ENCODE results near the gene NFRKB. TPM values are rescaled to one million over a fixed set of nuclear protein-coding genes. Genes with fewer than 3 reads are reported as not detected.
A peak's percentile ranks its signal among the peaks of the same experiment; 100 is the strongest.

Gene NFRKB
- total RNA-seq, 2 experiments from 2014 or later = 35.2 to 36.6 TPM

DNA sequence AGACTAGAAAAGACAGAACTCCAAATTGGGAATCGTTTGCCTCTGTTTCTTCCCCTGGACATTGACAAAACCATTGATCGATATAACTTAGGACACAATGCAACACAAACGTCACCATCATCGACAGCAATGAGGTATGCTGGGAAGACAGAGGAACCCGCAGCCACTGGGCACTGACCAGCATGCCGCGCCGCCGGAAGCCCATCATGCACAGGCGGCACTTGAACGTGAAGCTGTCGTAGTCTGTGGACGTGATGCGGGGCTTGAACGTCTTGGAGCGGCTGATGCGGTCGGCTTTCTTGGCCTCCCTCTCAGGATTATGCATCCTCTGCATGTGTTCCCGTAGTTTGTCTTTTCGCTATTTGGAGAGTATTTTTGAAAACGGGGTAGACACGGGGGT, 23.0 kb upstream of the NFRKB start:
- H3K4me3 Mint-ChIP-seq = no peak overlapping the region
- peaks cover 5% of the 10 kb centered on the region for H3K4me1 Mint-ChIP-seq (ENCODE audit: low read depth)
- ChIA-PET CTCF (no interaction called here), POLR2A (no interaction called here)
- no peaks in the 10 kb centered on the region for H3K27me3 Mint-ChIP-seq
- no peak for ATAC-seq
- DNase-seq = no peak
- intact Hi-C loops (cut with micrococcal nuclease) = no loop called here
- H3K36me3 Mint-ChIP-seq (ENCODE audit: low read depth) = peaks cover 13% of the 10 kb centered on the region
- TF ChIP-seq, protein P1, sequence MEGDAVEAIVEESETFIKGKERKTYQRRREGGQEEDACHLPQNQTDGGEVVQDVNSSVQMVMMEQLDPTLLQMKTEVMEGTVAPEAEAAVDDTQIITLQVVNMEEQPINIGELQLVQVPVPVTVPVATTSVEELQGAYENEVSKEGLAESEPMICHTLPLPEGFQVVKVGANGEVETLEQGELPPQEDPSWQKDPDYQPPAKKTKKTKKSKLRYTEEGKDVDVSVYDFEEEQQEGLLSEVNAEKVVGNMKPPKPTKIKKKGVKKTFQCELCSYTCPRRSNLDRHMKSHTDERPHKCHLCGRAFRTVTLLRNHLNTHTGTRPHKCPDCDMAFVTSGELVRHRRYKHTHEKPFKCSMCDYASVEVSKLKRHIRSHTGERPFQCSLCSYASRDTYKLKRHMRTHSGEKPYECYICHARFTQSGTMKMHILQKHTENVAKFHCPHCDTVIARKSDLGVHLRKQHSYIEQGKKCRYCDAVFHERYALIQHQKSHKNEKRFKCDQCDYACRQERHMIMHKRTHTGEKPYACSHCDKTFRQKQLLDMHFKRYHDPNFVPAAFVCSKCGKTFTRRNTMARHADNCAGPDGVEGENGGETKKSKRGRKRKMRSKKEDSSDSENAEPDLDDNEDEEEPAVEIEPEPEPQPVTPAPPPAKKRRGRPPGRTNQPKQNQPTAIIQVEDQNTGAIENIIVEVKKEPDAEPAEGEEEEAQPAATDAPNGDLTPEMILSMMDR (IDR thresholded peaks at IDR 0.05) = no peak
- H3K9me3 Mint-ChIP-seq = no peaks in the 10 kb centered on the region
- no peak overlapping the region for H3K27ac Mint-ChIP-seq

DNA sequence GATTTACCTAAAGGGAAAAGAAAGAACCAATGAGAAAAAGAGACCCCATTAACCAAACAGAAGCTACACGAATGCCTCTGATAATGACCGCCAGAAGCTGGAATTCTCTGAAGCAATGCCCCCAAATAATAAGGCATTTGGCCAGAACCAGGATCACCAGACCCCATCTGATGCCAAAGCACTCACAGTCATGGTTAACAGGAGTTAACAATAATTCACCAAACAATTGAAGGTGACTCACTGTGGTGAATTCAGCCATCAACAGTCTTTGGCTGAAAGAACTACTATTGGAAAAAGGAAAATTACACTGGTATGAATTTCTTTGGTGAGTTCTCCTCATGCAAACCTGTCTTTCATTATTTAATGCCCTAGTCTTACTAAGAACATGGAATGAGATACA, 21.9 kb upstream of the NFRKB start:
- intact Hi-C loops (cut with micrococcal nuclease) = no loop called here
- POLR2A ChIA-PET = no interaction called here
- DNase-seq (no peak), ATAC-seq (no peak)
- Mint-ChIP-seq H3K27ac (no peak overlapping the region), H3K4me3 (no peak overlapping the region), H3K4me1 (ENCODE audit: low read depth) (peaks cover 4% of the 10 kb centered on the region), H3K36me3 (ENCODE audit: low read depth) (peaks cover 12% of the 10 kb centered on the region), H3K9me3 (no peaks in the 10 kb centered on the region), H3K27me3 (no peaks in the 10 kb centered on the region)
- TF ChIP-seq, protein P1 (IDR thresholded peaks at IDR 0.05) = no peak
- CTCF ChIA-PET = interaction anchor here (1.1 to 3.2 kb wide), 2 partner anchors 154 to 214 kb away, joined by 3 to 17 read pairs; no protein-coding TSS in a partner anchor

DNA sequence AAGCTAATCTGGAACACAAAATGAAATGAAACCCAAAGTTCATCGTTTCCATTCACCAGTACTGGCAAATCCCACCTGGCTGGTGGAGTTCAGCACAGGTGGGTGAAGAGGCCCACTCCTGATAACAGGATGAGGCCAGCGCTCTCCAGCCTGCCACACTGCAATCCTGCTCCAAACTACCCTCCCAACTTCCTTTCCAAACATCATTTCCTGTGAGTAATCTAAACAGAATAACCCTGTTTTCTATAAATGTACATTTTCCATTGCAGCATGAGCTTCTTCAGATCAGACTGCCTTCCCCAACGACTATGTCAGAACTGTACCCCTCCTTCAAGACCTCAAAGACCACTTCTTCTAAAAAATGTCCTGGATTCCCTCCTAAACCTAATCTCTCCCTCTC, 15.9 kb upstream of the NFRKB start:
- ChIA-PET POLR2A (interaction anchor here (0.6 kb wide), 1 partner anchor 16 kb away, joined by 3 read pairs; the partner anchor contains the start of gene NFRKB), CTCF (interaction anchor here (1.0 to 1.6 kb wide), 2 partner anchors 12 to 220 kb away, joined by 3 to 6 read pairs; no protein-coding TSS in a partner anchor)
- Mint-ChIP-seq H3K27ac (peak overlapping the region; percentile 63), H3K36me3 (ENCODE audit: low read depth) (peaks cover 21% of the 10 kb centered on the region), H3K4me1 (ENCODE audit: low read depth) (peaks cover 5% of the 10 kb centered on the region), H3K27me3 (no peaks in the 10 kb centered on the region), H3K4me3 (no peak overlapping the region), H3K9me3 (no peaks in the 10 kb centered on the region)
- DNase-seq = no peak
- intact Hi-C loops (cut with micrococcal nuclease) = no loop called here
- no peak for ATAC-seq
- TF ChIP-seq, protein P1 (IDR thresholded peaks at IDR 0.05) = no peak

DNA sequence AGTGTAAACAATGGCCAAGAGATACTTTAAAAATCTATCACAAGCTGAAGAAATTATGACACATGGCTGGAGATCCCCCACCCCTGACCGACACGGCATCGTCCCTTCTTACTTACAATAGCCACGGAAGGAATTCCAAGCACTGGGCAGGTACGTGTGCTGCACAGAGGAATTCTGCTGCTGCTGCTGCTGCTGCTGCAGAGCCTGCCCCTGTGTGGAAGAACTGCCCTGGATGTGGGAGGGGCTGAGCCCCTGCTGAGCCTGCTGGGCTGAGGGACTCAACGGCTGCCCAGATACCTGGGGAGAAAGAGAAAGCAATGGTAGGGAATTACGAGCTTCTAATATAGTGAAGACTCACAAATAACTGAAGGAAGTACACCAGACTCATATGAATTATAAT, 15.0 kb upstream of the NFRKB start:
- Mint-ChIP-seq H3K27me3 (no peaks in the 10 kb centered on the region), H3K36me3 (ENCODE audit: low read depth) (peaks cover 25% of the 10 kb centered on the region), H3K9me3 (no peaks in the 10 kb centered on the region), H3K27ac (no peak overlapping the region), H3K4me3 (no peak overlapping the region), H3K4me1 (ENCODE audit: low read depth) (peaks cover 5% of the 10 kb centered on the region)
- no peak for ATAC-seq
- intact Hi-C loops (cut with micrococcal nuclease) = no loop called here
- no peak for DNase-seq
- CTCF ChIA-PET = interaction anchor here (1.0 to 1.1 kb wide), 2 partner anchors 9 to 302 kb away, joined by 3 read pairs; no protein-coding TSS in a partner anchor
- POLR2A ChIA-PET = interaction anchor here (0.6 kb wide), 1 partner anchor 17 kb away, joined by 3 read pairs; no protein-coding TSS in a partner anchor
- TF ChIP-seq, protein P1 (IDR thresholded peaks at IDR 0.05) = no peak

DNA sequence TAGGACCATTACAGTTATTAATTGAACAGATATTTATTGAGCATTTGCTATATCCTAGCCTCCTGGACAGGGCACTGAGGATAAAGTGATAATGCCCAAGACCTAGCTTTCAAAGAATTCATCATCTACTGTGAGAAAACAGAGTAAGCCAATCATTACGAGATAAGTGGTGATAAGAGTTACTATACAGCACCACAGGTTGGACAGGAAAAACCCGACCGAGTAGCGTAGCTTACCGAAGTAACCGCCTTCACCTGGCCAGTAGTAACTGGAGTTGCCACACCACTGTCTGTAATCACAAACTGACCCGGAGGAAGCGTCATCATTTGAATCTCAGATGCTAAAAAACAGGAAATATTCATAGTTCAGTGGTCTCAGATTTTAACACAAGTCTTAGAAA, 10.0 kb upstream of the NFRKB start:
- Mint-ChIP-seq H3K27me3 (no peaks in the 10 kb centered on the region), H3K36me3 (ENCODE audit: low read depth) (peaks cover 23% of the 10 kb centered on the region), H3K4me1 (ENCODE audit: low read depth) (no peaks in the 10 kb centered on the region), H3K4me3 (no peak overlapping the region), H3K27ac (no peak overlapping the region), H3K9me3 (no peaks in the 10 kb centered on the region)
- TF ChIP-seq, protein P1 (IDR thresholded peaks at IDR 0.05) = no peak
- POLR2A ChIA-PET = no interaction called here
- CTCF ChIA-PET = no interaction called here
- intact Hi-C loops (cut with micrococcal nuclease) = no loop called here
- ATAC-seq (no peak), DNase-seq (no peak)
